H9 (cell line): ENCODE measurements around the gene PAXX. TPM values are rescaled to one million over a fixed set of nuclear protein-coding genes. Genes with fewer than 3 reads are reported as not detected.

ENCODE experiments used
- DNase-seq: peaks from one replicate; pipeline ENCODE4 v3.0.0-alpha.2; 2017
- H2AFZ ChIP-seq: one replicate; pipeline ENCODE4 v1.6.1; 2013; ENCODE audit warnings: mild to moderate bottlenecking, low read length, control low read depth, moderate library complexity
- H2AK5ac ChIP-seq: 2 replicates; pipeline ENCODE4 v1.6.1; 2013; ENCODE audit warnings: low read length, control low read depth, mixed read lengths; ENCODE audit not compliant: insufficient read length
- H2BK120ac ChIP-seq: one replicate; pipeline ENCODE4 v1.6.1; 2013; ENCODE audit warnings: low read depth, mild to moderate bottlenecking, low read length, control low read depth, inconsistent platforms; ENCODE audit not compliant: poor library complexity, severe bottlenecking
- H2BK12ac ChIP-seq: 2 replicates; pipeline ENCODE4 v1.6.1; 2013; ENCODE audit warnings: low read length, control low read depth, mixed read lengths, low read depth; ENCODE audit not compliant: insufficient read length
- H2BK15ac ChIP-seq: 2 replicates; pipeline ENCODE4 v1.6.1; 2013; ENCODE audit warnings: low read depth, low read length, control low read depth
- H2BK20ac ChIP-seq: one replicate; pipeline ENCODE4 v1.6.1; 2013; ENCODE audit warnings: low read depth, mild to moderate bottlenecking, low read length, control low read depth, inconsistent platforms; ENCODE audit not compliant: poor library complexity, severe bottlenecking
- H2BK5ac ChIP-seq: 2 replicates; pipeline ENCODE4 v1.6.1; 2013; ENCODE audit warnings: low read length, control low read depth, mixed read lengths; ENCODE audit not compliant: insufficient read length
- H3K14ac ChIP-seq: 2 replicates; pipeline ENCODE4 v1.6.1; 2013; ENCODE audit warnings: low read length, control low read depth; ENCODE audit not compliant: insufficient read depth
- H3K18ac ChIP-seq: 2 replicates; pipeline ENCODE4 v1.6.1; 2013; ENCODE audit warnings: low read depth, mild to moderate bottlenecking, mixed read lengths, low read length, control low read depth; ENCODE audit not compliant: insufficient read length
- H3K23ac ChIP-seq: 2 replicates; pipeline ENCODE4 v1.6.1; 2013; ENCODE audit warnings: low read length, control low read depth, mixed read lengths, low read depth; ENCODE audit not compliant: insufficient read length
- H3K23me2 ChIP-seq: 2 replicates; pipeline ENCODE4 v1.6.1; 2013; ENCODE audit warnings: low read depth, mild to moderate bottlenecking, mixed read lengths, low read length, control low read depth; ENCODE audit not compliant: insufficient read length, poor library complexity, severe bottlenecking
- H3K27ac ChIP-seq: 2 replicates; pipeline ENCODE4 v1.5.1; 2013; ENCODE audit warnings: low read length, control low read depth, mixed read lengths, low read depth; ENCODE audit not compliant: insufficient read length
- H3K27me3 ChIP-seq: 2 replicates; pipeline ENCODE4 v1.6.1; 2013; ENCODE audit warnings: low read length, control low read depth, inconsistent platforms; ENCODE audit not compliant: insufficient read depth
- H3K4ac ChIP-seq: 2 replicates; pipeline ENCODE4 v1.6.1; 2013; ENCODE audit warnings: low read depth, mild to moderate bottlenecking, control low read depth, inconsistent platforms, low read length, moderate library complexity
- H3K4me1 ChIP-seq: 2 replicates; pipeline ENCODE4 v1.6.1; 2013; ENCODE audit warnings: low read length, control low read depth, inconsistent platforms; ENCODE audit not compliant: insufficient read depth
- H3K4me2 ChIP-seq: 2 replicates; pipeline ENCODE4 v1.6.1; 2013; ENCODE audit warnings: low read length, control low read depth, mixed read lengths; ENCODE audit not compliant: insufficient read length, insufficient read depth
- H3K56ac ChIP-seq: 2 replicates; pipeline ENCODE4 v1.6.1; 2013; ENCODE audit warnings: low read depth, mild to moderate bottlenecking, mixed read lengths, low read length, control low read depth; ENCODE audit not compliant: insufficient read length
- H3K79me1 ChIP-seq: 2 replicates; pipeline ENCODE4 v1.6.1; 2013; ENCODE audit warnings: low read depth, mild to moderate bottlenecking, moderate library complexity, low read length, control low read depth, inconsistent platforms; ENCODE audit not compliant: insufficient read depth, poor library complexity, severe bottlenecking
- H3K79me2 ChIP-seq: 2 replicates; pipeline ENCODE4 v1.6.1; 2013; ENCODE audit warnings: low read length, control low read depth, inconsistent platforms; ENCODE audit not compliant: insufficient read depth
- H3K9ac ChIP-seq: 2 replicates; pipeline ENCODE4 v1.6.1; 2013; ENCODE audit warnings: low read length, control low read depth, mixed read lengths; ENCODE audit not compliant: insufficient read length; ENCODE audit errors: extremely low read depth
- H3K9me3 ChIP-seq: one replicate; pipeline ENCODE4 v1.6.1; 2013; ENCODE audit warnings: low read depth, low read length, inconsistent platforms; ENCODE audit not compliant: control insufficient read depth
- H3T11ph ChIP-seq: one replicate; pipeline ENCODE4 v1.6.1; 2013; ENCODE audit warnings: mild to moderate bottlenecking, low read length, control low read depth, inconsistent platforms
- H4K20me1 ChIP-seq: one replicate; pipeline ENCODE4 v1.6.1; 2013; ENCODE audit not compliant: control insufficient read depth, insufficient read length, insufficient read depth
- H4K5ac ChIP-seq: 2 replicates; pipeline ENCODE4 v1.6.1; 2013; ENCODE audit warnings: low read depth, mild to moderate bottlenecking, mixed read lengths, low read length, control low read depth; ENCODE audit not compliant: insufficient read length
- H4K8ac ChIP-seq: replicated peaks from 2 replicates; pipeline ENCODE4 v1.6.1; 2013; ENCODE audit warnings: low read length, control low read depth, mixed read lengths, low read depth; ENCODE audit not compliant: insufficient read length
- H4K91ac ChIP-seq: 2 replicates; pipeline ENCODE4 v1.6.1; 2013; ENCODE audit warnings: low read depth, mild to moderate bottlenecking, moderate library complexity, mixed read lengths, low read length, control low read depth; ENCODE audit not compliant: insufficient read length
- H3K27ac Mint-ChIP-seq, 3 experiments: 2 replicates in 2 of 3; 3 replicates in 1 of 3; pipeline ENCODE4 v1.8.0; 2020 to 2021; ENCODE audit warnings: mixed read lengths in 3 of 3, mild to moderate bottlenecking in 1 of 3, moderate library complexity in 1 of 3
- H3K27me3 Mint-ChIP-seq: 2 replicates; pipeline ENCODE4 v1.8.0; 2021; ENCODE audit warnings: low read depth, mild to moderate bottlenecking, moderate library complexity, mixed read lengths
- H3K36me3 Mint-ChIP-seq, 3 experiments: 2 replicates in 2 of 3; 3 replicates in 1 of 3; pipeline ENCODE4 v1.8.0; 2020 to 2021; ENCODE audit warnings: low read depth in 3 of 3, mixed read lengths in 3 of 3; ENCODE audit not compliant: insufficient read depth in 1 of 3
- H3K4me1 Mint-ChIP-seq, 2 experiments: 2 replicates each; pipeline ENCODE4 v1.8.0; 2020; ENCODE audit warnings: mixed read lengths in 2 of 2
- H3K4me3 Mint-ChIP-seq, 2 experiments: 2 replicates in 1 of 2; 3 replicates in 1 of 2; pipeline ENCODE4 v1.8.0; 2020 to 2021; ENCODE audit warnings: mild to moderate bottlenecking in 2 of 2, mixed read lengths in 2 of 2, moderate library complexity in 1 of 2
- H3K9me3 Mint-ChIP-seq, 2 experiments: 2 replicates in 1 of 2; 3 replicates in 1 of 2; pipeline ENCODE4 v1.8.0; 2020; ENCODE audit warnings: mild to moderate bottlenecking in 2 of 2, mixed read lengths in 2 of 2, moderate library complexity in 1 of 2
- CTCF ChIP-seq: fragments of 200-600 bp; sonication (generic); conservative IDR thresholded peaks from 3 replicates; pipeline ENCODE4 v1.8.0; 2021; ENCODE audit warnings: antibody characterized with exemption, mild to moderate bottlenecking
- WGBS: extraction: QIAGEN DNeasy Blood & Tissue Kit; methylation state at CpG from one replicate; pipeline ENCODE4 v1.1.7; 2013; ENCODE audit warnings: missing lambda C conversion rate, low lambda C conversion rate, mixed read lengths; ENCODE audit not compliant: insufficient read length; ENCODE audit errors: extremely low coverage; 5-methylcytosine and 5-hydroxymethylcytosine counted together
- total RNA-seq: library from RNA; stranded (reverse); gene quantifications from 2 replicates; pipeline ENCODE4 v1.2.1, GENCODE V29; 2021

The PAXX gene
- total RNA-seq, 1 experiment from 2014 or later, result 51.2 TPM

- no peak within 1 kb of the TSS for H3K14ac ChIP-seq
- Mint-ChIP-seq H3K4me3 (peak within 1 kb of the TSS in 1 of 2 experiments; percentile 35; a peak in 1 of 5 replicates), H3K36me3 (no peaks in the 10 kb centered on the region; a peak in 1 of 7 replicates), H3K4me1 (peaks cover 8 to 12% of the 10 kb centered on the region in 2 experiments), H3K27ac (peak within 1 kb of the TSS in 1 of 3 experiments; percentile 90; a peak in 1 of 7 replicates), H3K9me3 (peaks cover 4 to 5% of the 10 kb centered on the region in 2 experiments; a peak in 4 of 5 replicates), H3K27me3 (0 out of 2 replicates have a peak, but pooled peaks cover 3% of the 10 kb centered on the region)
- H3K9me3 ChIP-seq, result no peaks in the 10 kb centered on the region
- no peak within 1 kb of the TSS for H2BK12ac ChIP-seq
- no peak within 1 kb of the TSS for H2AK5ac ChIP-seq
- no peaks in the 10 kb centered on the region for H3K4me1 ChIP-seq
- no peak within 1 kb of the TSS for H4K8ac ChIP-seq
- no peak within 1 kb of the TSS for H2BK5ac ChIP-seq
- H3T11ph ChIP-seq, result no peak within 1 kb of the TSS
- H3K23me2 ChIP-seq, result peaks cover 5% of the 10 kb centered on the region
- no peak within 1 kb of the TSS for H4K91ac ChIP-seq
- H3K23ac ChIP-seq, result no peak within 1 kb of the TSS
- no peak within 1 kb of the TSS for H2BK15ac ChIP-seq
- DNase-seq, result no peak
- H3K9ac ChIP-seq, result no peak within 1 kb of the TSS
- H2AFZ ChIP-seq, result no peak within 1 kb of the TSS
- no peak within 1 kb of the TSS for H3K4ac ChIP-seq
- no peaks in the 10 kb centered on the region for H3K79me2 ChIP-seq
- no peaks in the 10 kb centered on the region for H4K20me1 ChIP-seq
- no peak within 1 kb of the TSS for H3K18ac ChIP-seq
- WGBS, result no CpG with 5 or more reads among the region's 14 CpGs
- H3K27me3 ChIP-seq, result no peaks in the 10 kb centered on the region
- H4K5ac ChIP-seq, result no peak within 1 kb of the TSS
- no peak within 1 kb of the TSS for H2BK20ac ChIP-seq
- no peak for TF ChIP-seq CTCF
- no peak within 1 kb of the TSS for H3K4me2 ChIP-seq
- no peak within 1 kb of the TSS for H3K27ac ChIP-seq
- no peaks in the 10 kb centered on the region for H3K79me1 ChIP-seq
- no peak within 1 kb of the TSS for H3K56ac ChIP-seq
- no peak within 1 kb of the TSS for H2BK120ac ChIP-seq
Measured at GRCh38 chr9:136951541-136952320, 40.5 kb upstream of the PAXX start, which contains the start of gene LCN12. LCN12 (plus strand) TSS chr9:136952273; CDS start chr9:136952328, 55 bp downstream.
